ENCODE measurements around the gene PLEKHM2.

- TF ChIP-seq, protein P1, sequence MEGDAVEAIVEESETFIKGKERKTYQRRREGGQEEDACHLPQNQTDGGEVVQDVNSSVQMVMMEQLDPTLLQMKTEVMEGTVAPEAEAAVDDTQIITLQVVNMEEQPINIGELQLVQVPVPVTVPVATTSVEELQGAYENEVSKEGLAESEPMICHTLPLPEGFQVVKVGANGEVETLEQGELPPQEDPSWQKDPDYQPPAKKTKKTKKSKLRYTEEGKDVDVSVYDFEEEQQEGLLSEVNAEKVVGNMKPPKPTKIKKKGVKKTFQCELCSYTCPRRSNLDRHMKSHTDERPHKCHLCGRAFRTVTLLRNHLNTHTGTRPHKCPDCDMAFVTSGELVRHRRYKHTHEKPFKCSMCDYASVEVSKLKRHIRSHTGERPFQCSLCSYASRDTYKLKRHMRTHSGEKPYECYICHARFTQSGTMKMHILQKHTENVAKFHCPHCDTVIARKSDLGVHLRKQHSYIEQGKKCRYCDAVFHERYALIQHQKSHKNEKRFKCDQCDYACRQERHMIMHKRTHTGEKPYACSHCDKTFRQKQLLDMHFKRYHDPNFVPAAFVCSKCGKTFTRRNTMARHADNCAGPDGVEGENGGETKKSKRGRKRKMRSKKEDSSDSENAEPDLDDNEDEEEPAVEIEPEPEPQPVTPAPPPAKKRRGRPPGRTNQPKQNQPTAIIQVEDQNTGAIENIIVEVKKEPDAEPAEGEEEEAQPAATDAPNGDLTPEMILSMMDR (IDR thresholded peaks at IDR 0.05): no peak
- no peak for TF ChIP-seq POLR2A (IDR thresholded peaks at IDR 0.05)
Observed at GRCh38 chr1:15718199-15718601, 34.1 kb downstream of the PLEKHM2 start.
